Measurements from ENCODE around the gene PARL.

Gene PARL

GRCh38 chr3:183870563-183870962, 14.1 kb downstream of the PARL start:
- TF ChIP-seq, protein P1, sequence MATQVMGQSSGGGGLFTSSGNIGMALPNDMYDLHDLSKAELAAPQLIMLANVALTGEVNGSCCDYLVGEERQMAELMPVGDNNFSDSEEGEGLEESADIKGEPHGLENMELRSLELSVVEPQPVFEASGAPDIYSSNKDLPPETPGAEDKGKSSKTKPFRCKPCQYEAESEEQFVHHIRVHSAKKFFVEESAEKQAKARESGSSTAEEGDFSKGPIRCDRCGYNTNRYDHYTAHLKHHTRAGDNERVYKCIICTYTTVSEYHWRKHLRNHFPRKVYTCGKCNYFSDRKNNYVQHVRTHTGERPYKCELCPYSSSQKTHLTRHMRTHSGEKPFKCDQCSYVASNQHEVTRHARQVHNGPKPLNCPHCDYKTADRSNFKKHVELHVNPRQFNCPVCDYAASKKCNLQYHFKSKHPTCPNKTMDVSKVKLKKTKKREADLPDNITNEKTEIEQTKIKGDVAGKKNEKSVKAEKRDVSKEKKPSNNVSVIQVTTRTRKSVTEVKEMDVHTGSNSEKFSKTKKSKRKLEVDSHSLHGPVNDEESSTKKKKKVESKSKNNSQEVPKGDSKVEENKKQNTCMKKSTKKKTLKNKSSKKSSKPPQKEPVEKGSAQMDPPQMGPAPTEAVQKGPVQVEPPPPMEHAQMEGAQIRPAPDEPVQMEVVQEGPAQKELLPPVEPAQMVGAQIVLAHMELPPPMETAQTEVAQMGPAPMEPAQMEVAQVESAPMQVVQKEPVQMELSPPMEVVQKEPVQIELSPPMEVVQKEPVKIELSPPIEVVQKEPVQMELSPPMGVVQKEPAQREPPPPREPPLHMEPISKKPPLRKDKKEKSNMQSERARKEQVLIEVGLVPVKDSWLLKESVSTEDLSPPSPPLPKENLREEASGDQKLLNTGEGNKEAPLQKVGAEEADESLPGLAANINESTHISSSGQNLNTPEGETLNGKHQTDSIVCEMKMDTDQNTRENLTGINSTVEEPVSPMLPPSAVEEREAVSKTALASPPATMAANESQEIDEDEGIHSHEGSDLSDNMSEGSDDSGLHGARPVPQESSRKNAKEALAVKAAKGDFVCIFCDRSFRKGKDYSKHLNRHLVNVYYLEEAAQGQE (IDR thresholded peaks at IDR 0.05; ENCODE audit: insufficient read depth in 1 of 2, low read depth in 2 of 2, low read length in 2 of 2) = no peak
- TF ChIP-seq FOXP2 (optimal IDR thresholded peaks at IDR 0.05; ENCODE audit: borderline replicate concordance, extremely low read depth, extremely low read length, insufficient read depth) = no peak
- no peak for TF ChIP-seq TAF1 (IDR thresholded peaks at IDR 0.05; ENCODE audit: borderline replicate concordance, insufficient read depth, low read length)
- no peak for TF ChIP-seq POLR2AphosphoS5 (IDR thresholded peaks at IDR 0.05; ENCODE audit: low read depth, low read length)
- TF ChIP-seq SIN3A (IDR thresholded peaks at IDR 0.05; ENCODE audit: borderline replicate concordance, insufficient read depth, low read length) = no peak

DNA sequence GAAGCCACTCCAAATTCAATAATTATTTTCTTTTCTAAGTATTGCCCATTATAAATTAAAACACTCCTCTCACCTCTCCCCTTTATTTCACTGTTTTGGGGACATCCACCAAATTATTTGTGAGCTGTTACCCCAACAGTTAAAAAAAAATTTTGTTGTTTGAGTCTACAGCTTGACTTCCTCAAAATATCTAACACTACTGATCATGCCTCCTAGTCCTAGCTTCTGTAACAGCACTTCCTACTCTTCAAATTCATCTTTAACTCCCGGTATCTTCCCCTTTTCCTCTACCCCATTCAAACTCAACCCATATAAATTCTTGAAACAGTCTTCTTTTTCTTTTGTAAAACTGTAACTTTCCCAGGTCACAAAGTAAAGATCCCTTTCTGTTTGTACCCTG, 15.9 kb downstream of the PARL start:
- TF ChIP-seq POLR2AphosphoS5 (IDR thresholded peaks at IDR 0.05; ENCODE audit: low read depth, low read length) = no peak
- TF ChIP-seq, protein P1 (IDR thresholded peaks at IDR 0.05; ENCODE audit: insufficient read depth in 1 of 2, low read depth in 2 of 2, low read length in 2 of 2) = no peak
- TF ChIP-seq FOXP2 (optimal IDR thresholded peaks at IDR 0.05; ENCODE audit: borderline replicate concordance, extremely low read depth, extremely low read length, insufficient read depth) = no peak

DNA sequence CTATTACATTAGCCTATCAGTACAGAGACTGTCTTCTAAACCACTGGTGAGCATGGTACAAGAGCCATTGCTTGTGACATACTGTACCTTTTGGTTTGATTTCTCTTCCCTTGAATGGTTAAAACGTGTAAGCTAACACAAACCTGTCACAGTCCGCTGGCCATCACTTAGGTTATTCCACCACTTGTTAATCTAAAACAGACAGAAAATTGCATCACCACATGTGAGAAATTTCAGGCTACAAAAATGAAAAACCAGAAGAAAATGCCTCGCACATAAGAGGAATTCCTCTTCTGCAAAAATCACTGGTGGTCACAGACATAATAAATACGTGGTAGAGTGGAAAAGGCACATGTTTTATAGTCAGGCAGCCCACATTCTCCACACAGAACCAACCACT, 22.1 kb downstream of the PARL start:
- TF ChIP-seq SIN3A (IDR thresholded peaks at IDR 0.05; ENCODE audit: borderline replicate concordance, insufficient read depth, low read length) (no peak), FOXP2 (optimal IDR thresholded peaks at IDR 0.05; ENCODE audit: borderline replicate concordance, extremely low read depth, extremely low read length, insufficient read depth) (no peak), POLR2AphosphoS5 (IDR thresholded peaks at IDR 0.05; ENCODE audit: low read depth, low read length) (no peak), TAF1 (IDR thresholded peaks at IDR 0.05; ENCODE audit: borderline replicate concordance, insufficient read depth, low read length) (no peak)
- TF ChIP-seq, protein P1 (IDR thresholded peaks at IDR 0.05; ENCODE audit: insufficient read depth in 1 of 2, low read depth in 2 of 2, low read length in 2 of 2) = no peak

DNA sequence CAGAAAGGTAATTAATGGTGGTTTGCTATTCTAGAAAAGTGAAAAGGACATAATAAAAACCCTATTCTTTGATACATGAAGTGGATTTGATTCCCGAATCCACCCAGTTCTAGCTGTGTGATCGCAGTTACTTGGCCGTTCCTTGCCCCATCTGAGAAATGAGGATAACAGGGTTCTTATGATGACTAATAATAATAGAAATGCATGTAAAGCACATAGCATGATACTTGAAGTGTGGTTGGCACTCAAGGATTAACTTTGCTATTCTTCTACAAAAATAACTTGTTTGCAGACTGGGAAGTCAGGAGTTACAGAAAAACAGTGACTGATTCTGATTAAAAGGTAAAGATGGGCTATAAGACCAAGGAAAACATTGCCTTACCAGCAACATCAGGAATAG, 26.8 kb downstream of the PARL start:
- TF ChIP-seq SIN3A (IDR thresholded peaks at IDR 0.05; ENCODE audit: borderline replicate concordance, insufficient read depth, low read length) (no peak), POLR2AphosphoS5 (IDR thresholded peaks at IDR 0.05; ENCODE audit: low read depth, low read length) (no peak), FOXP2 (optimal IDR thresholded peaks at IDR 0.05; ENCODE audit: borderline replicate concordance, extremely low read depth, extremely low read length, insufficient read depth) (no peak), TAF1 (IDR thresholded peaks at IDR 0.05; ENCODE audit: borderline replicate concordance, insufficient read depth, low read length) (no peak)
- TF ChIP-seq, protein P1 (IDR thresholded peaks at IDR 0.05; ENCODE audit: insufficient read depth in 1 of 2, low read depth in 2 of 2, low read length in 2 of 2) = no peak
